ENCODE measurements around the gene RNPS1. TPM values are rescaled to one million over a fixed set of nuclear protein-coding genes. Genes with fewer than 3 reads are reported as not detected.
"Not testable (repeated sequence)": the region's sequence is repeated elsewhere in the genome, so short reads cannot be mapped to it uniquely, and the experiment has no call there.

The RNPS1 gene
- total and polyA plus RNA-seq, 7 experiments from 2014 or later: 136 to 293 (median 220) TPM

DNA sequence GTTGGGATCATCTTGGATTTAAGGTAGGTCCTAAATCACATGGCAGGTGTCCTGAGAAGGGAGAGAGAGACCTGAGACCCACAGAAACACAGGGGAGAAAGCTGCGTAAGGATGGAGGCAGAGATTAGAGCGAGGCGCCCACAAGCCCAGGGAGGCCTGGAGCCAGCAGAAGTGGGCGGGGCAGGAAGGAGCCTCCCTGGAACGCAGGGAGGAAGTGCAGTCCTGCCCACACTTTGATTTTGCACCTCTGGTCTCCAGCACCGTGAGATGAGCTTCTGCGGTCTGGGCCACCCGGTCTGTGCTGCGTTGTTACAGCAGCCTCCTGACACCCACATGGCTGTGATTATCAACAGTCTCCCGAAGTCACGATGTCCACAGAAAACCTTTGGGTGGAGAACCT lies 25.3 kb downstream of the RNPS1 start:
- Histone ChIP-seq H3K36me3 (ENCODE audit: control insufficient read depth in 2 of 3, insufficient read depth in 3 of 3, low read length in 3 of 3) (peaks cover 0 to 46% (median 0%) of the 10 kb centered on the region in 3 experiments), H3K27ac (ENCODE audit: low read depth, low read length) (no peak overlapping the region), H3K4me3 (ENCODE audit: low read length) (no peak overlapping the region), H3K9me3 (ENCODE audit: control insufficient read depth in 2 of 3, low read length in 3 of 3) (no peaks in the 10 kb centered on the region), H3K4me1 (ENCODE audit: control insufficient read depth in 2 of 2, insufficient read depth in 2 of 2, low read length in 2 of 2) (no peaks in the 10 kb centered on the region), H3K27me3 (ENCODE audit: control insufficient read depth in 2 of 2, insufficient read depth in 2 of 2, low read length in 2 of 2) (no peaks in the 10 kb centered on the region)
- Mint-ChIP-seq H3K36me3 (peaks cover 0 to 10% (median 0%) of the 10 kb centered on the region in 5 donors), H3K4me3 (no peak overlapping the region), H3K27me3 (no peaks in the 10 kb centered on the region), H3K27ac (peak overlapping the region in 1 of 9 donors; percentile 51), H3K4me1 (peaks cover 0 to 5% (median 0%) of the 10 kb centered on the region in 7 donors), H3K9me3 (no peaks in the 10 kb centered on the region)
- no peak for DNase-seq
- intact Hi-C loops (cut with micrococcal nuclease): no loop called here
- CTCF ChIA-PET: no interaction called here
- no peak for ATAC-seq
- POLR2A ChIA-PET: no interaction called here

DNA sequence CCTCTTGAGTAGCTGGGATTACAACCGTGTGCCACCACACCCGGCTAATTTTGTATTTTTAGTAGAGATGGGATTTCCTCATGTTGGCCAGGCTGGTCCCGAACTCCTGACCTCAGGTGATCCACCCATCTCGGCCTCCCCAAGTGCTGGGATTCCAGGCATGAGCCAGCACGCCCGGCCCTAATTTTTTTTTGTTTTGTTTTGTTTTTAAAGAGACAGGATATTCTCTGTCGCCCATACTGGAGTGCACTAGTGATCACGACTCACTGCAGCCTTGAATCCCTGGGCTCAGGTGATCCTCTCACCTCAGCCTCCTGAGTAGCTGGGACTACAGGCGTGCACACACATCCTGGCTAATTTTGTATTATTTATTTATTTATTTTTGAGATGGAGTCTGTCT lies 27.6 kb downstream of the RNPS1 start:
- H3K4me1 Mint-ChIP-seq; H3K27ac Mint-ChIP-seq; DNase-seq; ATAC-seq; CTCF ChIA-PET; H3K4me3 ChIP-seq (ENCODE audit: low read length); H3K27ac ChIP-seq (ENCODE audit: low read depth, low read length); intact Hi-C loops (cut with micrococcal nuclease); H3K9me3 ChIP-seq (ENCODE audit: control insufficient read depth in 2 of 3, low read length in 3 of 3); H3K9me3 Mint-ChIP-seq; H3K4me1 ChIP-seq (ENCODE audit: control insufficient read depth in 2 of 2, insufficient read depth in 2 of 2, low read length in 2 of 2); H3K36me3 Mint-ChIP-seq; H3K27me3 ChIP-seq (ENCODE audit: control insufficient read depth in 2 of 2, insufficient read depth in 2 of 2, low read length in 2 of 2); H3K4me3 Mint-ChIP-seq; H3K27me3 Mint-ChIP-seq: not testable (repeated sequence)
- POLR2A ChIA-PET: interaction anchor here (1.2 kb wide), 1 partner anchor 25 kb away, joined by 3 read pairs; no protein-coding TSS in a partner anchor
- H3K36me3 ChIP-seq (ENCODE audit: control insufficient read depth in 2 of 3, insufficient read depth in 3 of 3, low read length in 3 of 3): peaks cover 0 to 39% (median 0%) of the 10 kb centered on the region in 3 experiments

DNA sequence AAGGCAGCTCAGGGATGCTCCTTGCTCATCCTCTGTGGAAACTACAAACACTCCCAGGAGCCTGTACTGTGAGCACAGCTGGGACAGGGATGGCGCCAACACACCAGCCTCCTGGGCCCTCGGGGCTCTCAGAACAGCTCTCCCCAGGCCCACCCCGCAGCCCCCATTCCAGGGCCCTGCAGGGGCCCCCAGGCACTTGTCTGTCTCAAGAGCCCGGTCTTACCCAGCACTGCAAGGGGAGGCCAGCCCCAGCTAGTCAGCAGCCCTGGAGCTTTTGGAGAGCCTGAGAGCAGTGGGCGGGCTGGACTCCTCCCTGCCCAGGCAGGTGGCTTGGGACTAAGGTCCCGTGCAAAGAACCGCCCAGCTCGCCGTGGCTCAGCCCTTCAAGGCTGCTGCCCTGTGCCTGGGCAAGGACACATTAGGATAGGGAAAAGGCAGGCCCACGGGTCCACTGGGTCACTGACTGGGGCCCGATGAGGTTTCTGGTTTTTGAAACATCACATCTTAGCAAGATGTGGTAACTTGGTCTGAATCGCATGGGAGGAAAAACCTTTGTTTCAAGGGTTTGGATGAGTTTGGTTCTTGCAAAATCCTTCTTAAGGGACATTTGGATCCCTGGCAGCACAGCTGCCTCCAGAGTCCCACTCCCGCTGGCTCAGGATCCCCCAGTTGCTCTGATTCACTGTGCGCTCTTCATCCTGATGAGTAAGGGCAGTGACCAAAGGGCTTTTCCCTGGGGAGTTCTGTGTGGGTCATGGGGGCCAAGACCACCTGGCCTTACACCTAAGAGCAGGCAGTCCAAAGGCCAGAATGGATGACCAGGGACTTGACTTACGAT lies 28.9 kb downstream of the RNPS1 start:
- H3K4me1 ChIP-seq (ENCODE audit: control insufficient read depth in 2 of 2, insufficient read depth in 2 of 2, low read length in 2 of 2): no peaks in the 10 kb centered on the region
- no peaks in the 10 kb centered on the region for H3K27me3 ChIP-seq (ENCODE audit: control insufficient read depth in 2 of 2, insufficient read depth in 2 of 2, low read length in 2 of 2)
- no peak overlapping the region for H3K4me3 ChIP-seq (ENCODE audit: low read length)
- ChIA-PET POLR2A (no interaction called here), CTCF (no interaction called here)
- H3K36me3 ChIP-seq (ENCODE audit: control insufficient read depth in 2 of 3, insufficient read depth in 3 of 3, low read length in 3 of 3): peaks cover 0 to 39% (median 0%) of the 10 kb centered on the region in 3 experiments
- Mint-ChIP-seq H3K36me3 (peaks cover 0 to 14% (median 7%) of the 10 kb centered on the region in 5 donors), H3K27me3 (no peaks in the 10 kb centered on the region), H3K4me3 (no peak overlapping the region), H3K27ac (no peak overlapping the region), H3K9me3 (no peaks in the 10 kb centered on the region), H3K4me1 (peaks cover 0 to 11% (median 0%) of the 10 kb centered on the region in 7 donors)
- ATAC-seq (no peak), DNase-seq (no peak)
- H3K9me3 ChIP-seq (ENCODE audit: control insufficient read depth in 2 of 3, low read length in 3 of 3): no peaks in the 10 kb centered on the region
- intact Hi-C loops (cut with micrococcal nuclease): no loop called here
- no peak overlapping the region for H3K27ac ChIP-seq (ENCODE audit: low read depth, low read length)

DNA sequence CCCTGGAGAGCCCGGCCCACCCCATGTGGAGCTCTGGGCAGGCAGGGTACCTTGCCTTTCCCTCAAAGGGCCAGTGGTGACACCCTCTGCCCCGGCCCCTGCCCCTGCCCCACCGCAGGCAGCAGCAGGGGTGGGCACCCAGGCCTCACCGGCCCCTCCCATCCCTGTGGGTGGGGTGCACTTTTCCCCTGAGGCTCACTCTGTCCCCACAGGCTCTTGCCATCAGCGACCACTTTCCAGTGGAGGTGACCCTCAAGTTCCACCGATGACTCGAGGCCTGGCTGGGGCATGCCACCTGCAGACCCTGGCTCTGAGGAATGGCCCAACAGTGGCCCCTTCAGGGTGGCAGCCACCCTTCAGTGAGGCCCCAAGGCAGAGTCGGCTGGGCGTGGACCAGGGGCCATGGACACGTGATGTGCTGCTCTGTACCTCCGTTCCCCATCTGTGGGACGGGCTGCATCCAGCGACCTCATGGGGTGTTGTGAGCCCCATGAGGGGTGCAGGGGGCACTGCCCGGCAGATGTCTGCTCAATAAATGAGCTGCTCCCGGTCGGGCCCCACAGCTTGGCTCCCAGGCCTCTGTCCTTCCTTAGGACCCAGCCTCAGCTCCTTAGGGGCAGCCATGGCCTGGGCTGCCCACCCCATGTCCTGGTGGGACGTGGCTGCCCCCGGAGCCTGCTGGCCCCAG lies 29.6 kb downstream of the RNPS1 start:
- H3K27me3 ChIP-seq (ENCODE audit: control insufficient read depth in 2 of 2, insufficient read depth in 2 of 2, low read length in 2 of 2): no peaks in the 10 kb centered on the region
- no peak overlapping the region for H3K4me3 Mint-ChIP-seq
- no peaks in the 10 kb centered on the region for H3K4me1 ChIP-seq (ENCODE audit: control insufficient read depth in 2 of 2, insufficient read depth in 2 of 2, low read length in 2 of 2)
- intact Hi-C loops (cut with micrococcal nuclease): no loop called here
- no peaks in the 10 kb centered on the region for H3K9me3 ChIP-seq (ENCODE audit: control insufficient read depth in 2 of 3, low read length in 3 of 3)
- H3K36me3 ChIP-seq (ENCODE audit: control insufficient read depth in 2 of 3, insufficient read depth in 3 of 3, low read length in 3 of 3): peaks cover 0 to 39% (median 0%) of the 10 kb centered on the region in 3 experiments
- no peak overlapping the region for H3K27ac Mint-ChIP-seq
- ChIA-PET POLR2A (no interaction called here), CTCF (no interaction called here)
- H3K4me1 Mint-ChIP-seq: peaks cover 0 to 11% (median 0%) of the 10 kb centered on the region in 7 donors
- H3K27me3 Mint-ChIP-seq: no peaks in the 10 kb centered on the region
- H3K4me3 ChIP-seq (ENCODE audit: low read length): no peak overlapping the region
- no peaks in the 10 kb centered on the region for H3K9me3 Mint-ChIP-seq
- H3K27ac ChIP-seq (ENCODE audit: low read depth, low read length): no peak overlapping the region
- no peak for DNase-seq
- H3K36me3 Mint-ChIP-seq: peaks cover 0 to 19% (median 7%) of the 10 kb centered on the region in 5 donors
- no peak for ATAC-seq

DNA sequence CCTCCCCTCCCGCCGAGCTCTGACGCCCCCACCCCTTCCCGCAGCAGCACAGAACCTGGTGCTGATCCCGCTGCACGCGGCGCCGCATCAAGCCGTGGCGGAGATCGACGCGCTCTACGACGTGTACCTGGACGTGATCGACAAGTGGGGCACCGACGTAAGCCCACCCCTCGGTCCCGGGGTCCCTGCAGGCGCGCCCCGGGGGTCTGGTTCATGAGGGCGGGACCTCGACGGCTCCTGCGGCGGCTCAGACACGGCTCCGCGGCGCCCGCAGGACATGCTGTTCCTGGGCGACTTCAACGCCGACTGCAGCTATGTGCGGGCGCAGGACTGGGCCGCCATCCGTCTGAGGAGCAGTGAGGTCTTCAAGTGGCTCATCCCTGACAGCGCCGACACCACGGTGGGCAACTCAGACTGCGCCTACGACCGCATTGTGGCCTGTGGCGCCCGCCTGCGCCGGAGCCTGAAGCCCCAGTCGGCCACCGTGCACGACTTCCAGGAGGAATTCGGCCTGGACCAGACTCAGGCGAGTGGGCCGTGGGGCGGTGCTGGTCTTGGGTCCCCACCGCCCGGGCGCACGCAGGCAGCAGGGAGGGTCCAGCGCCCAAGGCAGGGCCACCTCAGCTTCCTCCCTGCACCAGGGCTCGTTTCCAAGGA lies 30.3 kb downstream of the RNPS1 start:
- ChIA-PET POLR2A (no interaction called here), CTCF (no interaction called here)
- Mint-ChIP-seq H3K36me3 (peaks cover 0 to 23% (median 7%) of the 10 kb centered on the region in 5 donors), H3K9me3 (no peaks in the 10 kb centered on the region), H3K27ac (no peak overlapping the region), H3K27me3 (no peaks in the 10 kb centered on the region), H3K4me3 (no peak overlapping the region), H3K4me1 (peaks cover 0 to 10% (median 0%) of the 10 kb centered on the region in 7 donors)
- H3K27ac ChIP-seq (ENCODE audit: low read depth, low read length): no peak overlapping the region
- H3K4me1 ChIP-seq (ENCODE audit: control insufficient read depth in 2 of 2, insufficient read depth in 2 of 2, low read length in 2 of 2): no peaks in the 10 kb centered on the region
- H3K4me3 ChIP-seq (ENCODE audit: low read length): no peak overlapping the region
- DNase-seq: no peak
- no peaks in the 10 kb centered on the region for H3K9me3 ChIP-seq (ENCODE audit: control insufficient read depth in 2 of 3, low read length in 3 of 3)
- H3K27me3 ChIP-seq (ENCODE audit: control insufficient read depth in 2 of 2, insufficient read depth in 2 of 2, low read length in 2 of 2): no peaks in the 10 kb centered on the region
- peaks cover 0 to 39% (median 0%) of the 10 kb centered on the region in 3 experiments for H3K36me3 ChIP-seq (ENCODE audit: control insufficient read depth in 2 of 3, insufficient read depth in 3 of 3, low read length in 3 of 3)
- intact Hi-C loops (cut with micrococcal nuclease): no loop called here
- ATAC-seq: no peak

DNA sequence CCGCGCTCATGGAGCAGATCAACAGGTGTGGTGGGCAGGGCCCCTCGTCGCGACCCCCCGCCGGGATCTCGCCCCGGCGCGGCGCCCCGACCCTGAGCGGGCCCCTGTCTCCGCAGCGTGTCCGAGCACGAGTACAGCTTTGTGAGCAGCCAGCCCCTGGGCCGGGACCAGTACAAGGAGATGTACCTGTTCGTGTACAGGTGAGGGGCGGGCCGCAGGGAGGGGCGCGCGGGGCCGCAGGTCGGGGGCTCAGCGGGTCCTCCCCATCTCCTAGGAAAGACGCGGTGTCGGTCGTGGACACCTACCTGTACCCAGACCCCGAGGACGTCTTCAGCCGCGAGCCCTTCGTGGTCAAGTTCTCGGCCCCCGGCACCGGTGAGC lies 30.8 kb downstream of the RNPS1 start:
- ChIA-PET CTCF (no interaction called here), POLR2A (no interaction called here)
- H3K9me3 ChIP-seq (ENCODE audit: control insufficient read depth in 2 of 3, low read length in 3 of 3): no peaks in the 10 kb centered on the region
- intact Hi-C loops (cut with micrococcal nuclease): no loop called here
- H3K4me3 ChIP-seq (ENCODE audit: low read length): no peak overlapping the region
- H3K27ac Mint-ChIP-seq: no peak overlapping the region
- ATAC-seq (no peak), DNase-seq (no peak)
- no peak overlapping the region for H3K27ac ChIP-seq (ENCODE audit: low read depth, low read length)
- peaks cover 0 to 19% (median 3%) of the 10 kb centered on the region in 5 donors for H3K36me3 Mint-ChIP-seq
- no peaks in the 10 kb centered on the region for H3K9me3 Mint-ChIP-seq
- no peak overlapping the region for H3K4me3 Mint-ChIP-seq
- H3K36me3 ChIP-seq (ENCODE audit: control insufficient read depth in 2 of 3, insufficient read depth in 3 of 3, low read length in 3 of 3): peaks cover 0 to 39% (median 0%) of the 10 kb centered on the region in 3 experiments
- H3K27me3 ChIP-seq (ENCODE audit: control insufficient read depth in 2 of 2, insufficient read depth in 2 of 2, low read length in 2 of 2): no peaks in the 10 kb centered on the region
- no peaks in the 10 kb centered on the region for H3K4me1 ChIP-seq (ENCODE audit: control insufficient read depth in 2 of 2, insufficient read depth in 2 of 2, low read length in 2 of 2)
- peaks cover 0 to 6% (median 0%) of the 10 kb centered on the region in 7 donors for H3K4me1 Mint-ChIP-seq
- no peaks in the 10 kb centered on the region for H3K27me3 Mint-ChIP-seq

Data from naive thymus-derived CD4-positive, alpha-beta T cell (primary cell).